UCSD-AML1 (cell line): ENCODE results near the gene ARID1A.
A peak's percentile ranks its signal among the peaks of the same experiment; 100 is the strongest.
"Not testable (repeated sequence)": the region's sequence is repeated elsewhere in the genome, so short reads cannot be mapped to it uniquely, and the experiment has no call there.

ENCODE experiments used
- DNase-seq: peaks from one replicate; lab custom pipeline; 2025; ENCODE audit not compliant: unreplicated experiment; lab: John Stamatoyannopoulos, UW

The ARID1A gene

GRCh38 chr1:26695356-26696118, at the start of gene ARID1A:
Gene ARID1A, plus strand, starts transcription at chr1:26696015. Its CDS starts 389 bp downstream, at chr1:26696404.
- peak; percentile 95 for DNase-seq

- no peak for DNase-seq
Measured at GRCh38 chr1:26664802-26665201, 31.0 kb upstream of the ARID1A start.

- DNase-seq, result no peak
Measured at GRCh38 chr1:26666855-26667254, 29.0 kb upstream of the ARID1A start.

- DNase-seq, result not testable (repeated sequence)
Measured at GRCh38 chr1:26668106-26668786, 27.6 kb upstream of the ARID1A start.

GRCh38 chr1:26677306-26678115, 18.3 kb upstream of the ARID1A start:
- peak; percentile 73 for DNase-seq

- DNase-seq, result no peak
Measured at GRCh38 chr1:26684763-26685508, 10.9 kb upstream of the ARID1A start.

- DNase-seq, result no peak
Measured at GRCh38 chr1:26686795-26687194, 9.0 kb upstream of the ARID1A start.

- no peak for DNase-seq
Measured at GRCh38 chr1:26689504-26689903, 6.3 kb upstream of the ARID1A start.

GRCh38 chr1:26690157-26690556, 5.7 kb upstream of the ARID1A start:
- no peak for DNase-seq

- DNase-seq, result no peak
Measured at GRCh38 chr1:26690576-26691031, 5.2 kb upstream of the ARID1A start.

- peak; percentile 86 for DNase-seq
Measured at GRCh38 chr1:26692211-26692792, 3.5 kb upstream of the ARID1A start.

GRCh38 chr1:26692793-26693490, 2.9 kb upstream of the ARID1A start:
- peak; percentile 93 for DNase-seq

- no peak for DNase-seq
Measured at GRCh38 chr1:26693599-26694572, 1.9 kb upstream of the ARID1A start.

GRCh38 chr1:26694638-26695355, 1.0 kb upstream of the ARID1A start:
- no peak for DNase-seq

GRCh38 chr1:26696119-26696653, 371 bp downstream of the ARID1A start:
- no peak for DNase-seq

GRCh38 chr1:26696654-26697430, 1.0 kb downstream of the ARID1A start:
- DNase-seq, result peak; percentile 41

- DNase-seq, result no peak
Measured at GRCh38 chr1:26697431-26697977, 1.7 kb downstream of the ARID1A start.
